PC-9 (cell line): Measurements from ENCODE around the gene DLGAP1. TPM values are rescaled to one million over a fixed set of nuclear protein-coding genes. Genes with fewer than 3 reads are reported as not detected.

ENCODE experiments used
- BruUV-seq: library from RNA; stranded (reverse); fragments of 400-500 nt; replicated peaks from 2 replicates; lab custom pipeline; 2021; lab: Mats Ljungman, UMichigan
- CTCF ChIA-PET: fragments of 300-600 bp; sonication (Branson Sonifier 250); formaldehyde crosslinking; loops from one replicate; lab custom pipeline; 2022; ENCODE audit warnings: antibody characterized with exemption; lab: Charles Lee
- POLR2A ChIA-PET: fragments of 300-600 bp; sonication (Branson Sonifier 250); formaldehyde crosslinking; loops from one replicate; lab custom pipeline; 2022; ENCODE audit warnings: antibody characterized with exemption; ENCODE audit not compliant: unreplicated experiment; lab: Charles Lee
- DNase-seq, 2 experiments: peaks; one replicate each; pipeline versions ENCODE4 v3.0.0 to v3.0.0-alpha.2; 2015 to 2022; ENCODE audit warnings: mixed read lengths in 1 of 2
- H2AFZ ChIP-seq: fragments of 200-600 bp; sonication (generic); 2 replicates; pipeline ENCODE4 v1.8.1; 2017; ENCODE audit warnings: antibody characterized with exemption
- H3F3A ChIP-seq: fragments of 200-600 bp; sonication (generic); 2 replicates; pipeline ENCODE4 v1.8.1; 2017; ENCODE audit warnings: antibody characterized with exemption, mild to moderate bottlenecking, low read depth; ENCODE audit not compliant: insufficient read depth
- H3K27ac ChIP-seq: fragments of 200-600 bp; sonication (generic); 2 replicates; pipeline ENCODE4 v1.6.1; 2016; ENCODE audit warnings: mixed run types
- H3K27me3 ChIP-seq: fragments of 200-600 bp; sonication (generic); 2 replicates; pipeline ENCODE4 v1.6.1; 2016; ENCODE audit warnings: low read depth, mixed run types; ENCODE audit not compliant: insufficient read depth
- H3K36me3 ChIP-seq: fragments of 200-600 bp; sonication (generic); 2 replicates; pipeline ENCODE4 v1.6.1; 2016; ENCODE audit warnings: low read depth, mixed run types
- H3K4me1 ChIP-seq: fragments of 200-600 bp; sonication (generic); replicated peaks from 2 replicates; pipeline ENCODE4 v1.6.1; 2016; ENCODE audit warnings: mixed run types; ENCODE audit not compliant: insufficient read depth
- H3K4me2 ChIP-seq: fragments of 200-600 bp; sonication (generic); 2 replicates; pipeline ENCODE4 v1.6.1; 2017; ENCODE audit warnings: mixed run types
- H3K4me3 ChIP-seq: fragments of 200-600 bp; sonication (generic); 2 replicates; pipeline ENCODE4 v1.6.1; 2016; ENCODE audit warnings: mixed run types
- H3K79me2 ChIP-seq: fragments of 200-600 bp; sonication (generic); 2 replicates; pipeline ENCODE4 v1.6.1; 2017; ENCODE audit warnings: low read depth, mixed run types
- H3K9me2 ChIP-seq: fragments of 200-600 bp; sonication (generic); 2 replicates; pipeline ENCODE4 v1.8.1; 2017; ENCODE audit warnings: mild to moderate bottlenecking; ENCODE audit not compliant: insufficient read depth
- H3K9me3 ChIP-seq: fragments of 200-600 bp; sonication (generic); 2 replicates; pipeline ENCODE4 v1.8.1; 2016; ENCODE audit warnings: low read depth; ENCODE audit not compliant: insufficient read depth
- H4K20me1 ChIP-seq: fragments of 200-600 bp; sonication (generic); 2 replicates; pipeline ENCODE4 v1.8.1; 2017; ENCODE audit not compliant: insufficient read depth
- EZH2 ChIP-seq: fragments of 200-600 bp; sonication (generic); IDR thresholded peaks from 2 replicates; pipeline ENCODE4 v1.8.0; 2017; ENCODE audit warnings: antibody characterized with exemption, low read depth
- intact Hi-C: fragments of 100-400 bp; cut with micrococcal nuclease; formaldehyde crosslinking; loops from one replicate; pipeline ENCODE4 v1.10.0; 2022; ENCODE audit not compliant: unreplicated experiment
- total RNA-seq: library from RNA; stranded (reverse); gene quantifications from 2 replicates; pipeline ENCODE4 v1.2.3, GENCODE V29; 2021
- TF ChIP-seq, protein P1 (sequence below): fragments of 200-600 bp; sonication (generic); conservative IDR thresholded peaks from 2 replicates; pipeline ENCODE4 v1.6.1; 2017; ENCODE audit warnings: mixed run types, antibody characterized with exemption, mild to moderate bottlenecking, moderate library complexity

Gene DLGAP1
- total RNA-seq, 1 experiment from 2014 or later = not detected

DNA sequence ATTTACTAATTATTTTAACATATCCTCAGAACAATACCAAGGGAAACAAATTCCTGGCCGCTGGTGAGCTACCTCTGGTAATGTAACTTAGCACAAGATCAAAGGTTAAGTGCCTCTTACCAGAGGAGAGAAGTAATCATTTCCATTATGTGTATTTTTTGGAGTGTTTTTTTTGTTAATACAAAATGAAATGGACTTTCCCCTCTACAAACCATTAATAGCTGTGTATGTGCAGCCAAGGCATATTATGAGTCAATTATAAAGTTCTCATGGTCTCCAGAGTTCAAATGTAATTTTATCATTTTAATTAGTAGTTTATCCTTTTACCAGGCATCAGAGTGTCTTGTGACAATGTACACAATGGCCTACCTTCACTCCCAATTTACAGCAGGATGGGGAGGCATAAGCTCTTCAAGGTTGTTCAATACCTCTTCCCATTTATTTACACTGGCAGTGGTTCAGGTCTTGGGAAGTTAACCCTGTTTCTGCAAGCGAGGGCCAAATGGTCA is 762.9 kb downstream of the DLGAP1 start:
- ChIA-PET CTCF (no interaction called here), POLR2A (no interaction called here)
- no peak for DNase-seq

DNA sequence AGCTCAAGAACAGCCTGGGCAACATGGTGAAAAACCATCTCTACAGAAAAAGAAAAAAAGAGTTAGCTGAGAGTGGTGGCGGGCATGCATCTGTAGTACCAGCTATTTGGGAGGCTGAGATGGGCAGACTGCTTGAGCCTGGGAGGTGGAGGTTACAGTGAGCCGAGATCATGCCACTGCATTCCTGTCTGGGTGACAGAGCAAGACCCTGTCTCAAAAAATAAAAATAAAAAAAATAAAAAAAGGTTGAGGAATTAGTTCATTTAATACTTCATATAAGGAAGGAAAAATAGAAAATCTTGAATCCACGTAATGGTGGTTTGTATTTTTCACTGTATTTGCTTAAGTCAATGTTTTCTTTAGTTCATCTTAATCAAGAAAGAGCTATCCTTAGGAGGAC is 763.4 kb downstream of the DLGAP1 start:
- ChIA-PET CTCF (no interaction called here), POLR2A (no interaction called here)
- DNase-seq = no peak
- no peaks in the 10 kb centered on the region for H3K79me2 ChIP-seq
- H3K27ac ChIP-seq = no peak overlapping the region
- no peak overlapping the region for H3K4me3 ChIP-seq
- no peaks in the 10 kb centered on the region for H4K20me1 ChIP-seq
- no peaks in the 10 kb centered on the region for H3K36me3 ChIP-seq
- no peaks in the 10 kb centered on the region for H3K4me1 ChIP-seq
- no peak overlapping the region for H3K4me2 ChIP-seq
- no peak overlapping the region for H2AFZ ChIP-seq
- H3K9me3 ChIP-seq = no peaks in the 10 kb centered on the region
- no peaks in the 10 kb centered on the region for H3F3A ChIP-seq
- no TSS peak for BruUV-seq
- intact Hi-C loops = no loop called here
- TF ChIP-seq, protein P1, sequence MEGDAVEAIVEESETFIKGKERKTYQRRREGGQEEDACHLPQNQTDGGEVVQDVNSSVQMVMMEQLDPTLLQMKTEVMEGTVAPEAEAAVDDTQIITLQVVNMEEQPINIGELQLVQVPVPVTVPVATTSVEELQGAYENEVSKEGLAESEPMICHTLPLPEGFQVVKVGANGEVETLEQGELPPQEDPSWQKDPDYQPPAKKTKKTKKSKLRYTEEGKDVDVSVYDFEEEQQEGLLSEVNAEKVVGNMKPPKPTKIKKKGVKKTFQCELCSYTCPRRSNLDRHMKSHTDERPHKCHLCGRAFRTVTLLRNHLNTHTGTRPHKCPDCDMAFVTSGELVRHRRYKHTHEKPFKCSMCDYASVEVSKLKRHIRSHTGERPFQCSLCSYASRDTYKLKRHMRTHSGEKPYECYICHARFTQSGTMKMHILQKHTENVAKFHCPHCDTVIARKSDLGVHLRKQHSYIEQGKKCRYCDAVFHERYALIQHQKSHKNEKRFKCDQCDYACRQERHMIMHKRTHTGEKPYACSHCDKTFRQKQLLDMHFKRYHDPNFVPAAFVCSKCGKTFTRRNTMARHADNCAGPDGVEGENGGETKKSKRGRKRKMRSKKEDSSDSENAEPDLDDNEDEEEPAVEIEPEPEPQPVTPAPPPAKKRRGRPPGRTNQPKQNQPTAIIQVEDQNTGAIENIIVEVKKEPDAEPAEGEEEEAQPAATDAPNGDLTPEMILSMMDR = no peak
- TF ChIP-seq EZH2 = no peak
- no peaks in the 10 kb centered on the region for H3K27me3 ChIP-seq
- no peaks in the 10 kb centered on the region for H3K9me2 ChIP-seq

More for the DNA sequence above, 762.9 kb downstream of the DLGAP1 start:
- no peaks in the 10 kb centered on the region for H3K9me3 ChIP-seq
- H3K9me2 ChIP-seq = no peaks in the 10 kb centered on the region
- no peak overlapping the region for H2AFZ ChIP-seq
- H3K27ac ChIP-seq = no peak overlapping the region
- H3K79me2 ChIP-seq = no peaks in the 10 kb centered on the region
- no peak overlapping the region for H3K4me2 ChIP-seq
- no peaks in the 10 kb centered on the region for H3K27me3 ChIP-seq
- no peaks in the 10 kb centered on the region for H3K4me1 ChIP-seq
- H3F3A ChIP-seq = no peaks in the 10 kb centered on the region
- intact Hi-C loops = no loop called here
- no TSS peak for BruUV-seq
- TF ChIP-seq, protein P1 = no peak
- TF ChIP-seq EZH2 = no peak
- no peak overlapping the region for H3K4me3 ChIP-seq
- no peaks in the 10 kb centered on the region for H3K36me3 ChIP-seq
- no peaks in the 10 kb centered on the region for H4K20me1 ChIP-seq

DNA sequence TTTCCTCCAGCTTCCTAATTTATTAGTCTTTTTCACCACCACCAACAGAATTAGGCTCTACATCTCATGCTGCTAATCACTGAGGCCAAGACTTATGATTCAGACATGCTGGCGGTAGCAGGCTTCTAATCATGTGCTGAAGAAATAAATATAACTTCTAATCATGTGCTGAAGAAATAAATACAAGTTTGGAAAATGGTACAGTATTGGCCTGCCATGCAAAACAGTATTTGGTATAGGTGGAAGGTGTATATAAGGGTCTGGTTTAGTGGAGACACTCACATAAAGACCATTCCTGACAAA is 764.4 kb downstream of the DLGAP1 start:
- TF ChIP-seq, protein P1 = no peak
- TF ChIP-seq EZH2 = no peak
- no peak overlapping the region for H2AFZ ChIP-seq
- DNase-seq = no peak
- no peaks in the 10 kb centered on the region for H4K20me1 ChIP-seq
- H3K4me3 ChIP-seq = no peak overlapping the region
- POLR2A ChIA-PET = no interaction called here
- CTCF ChIA-PET = interaction anchor here (0.7 kb wide), 1 partner anchor 335 kb away, joined by 4 read pairs; no protein-coding TSS in a partner anchor
- intact Hi-C loops = no loop called here
- no peaks in the 10 kb centered on the region for H3K4me1 ChIP-seq
- H3K27ac ChIP-seq = no peak overlapping the region
- no peaks in the 10 kb centered on the region for H3F3A ChIP-seq
- H3K4me2 ChIP-seq = no peak overlapping the region
- H3K27me3 ChIP-seq = no peaks in the 10 kb centered on the region
- H3K36me3 ChIP-seq = no peaks in the 10 kb centered on the region
- H3K79me2 ChIP-seq = no peaks in the 10 kb centered on the region
- BruUV-seq = no TSS peak
- no peaks in the 10 kb centered on the region for H3K9me3 ChIP-seq
- no peaks in the 10 kb centered on the region for H3K9me2 ChIP-seq
